Iris pigment epithelial cell (primary cell): ENCODE data around the gene OTOS.
A peak's percentile ranks its signal among the peaks of the same experiment; 100 is the strongest.

Source experiments
- DNase-seq: peaks from one replicate; pipeline ENCODE4 v3.0.0-alpha.2; 2011; ENCODE audit warnings: low read depth

OTOS gene

DNA sequence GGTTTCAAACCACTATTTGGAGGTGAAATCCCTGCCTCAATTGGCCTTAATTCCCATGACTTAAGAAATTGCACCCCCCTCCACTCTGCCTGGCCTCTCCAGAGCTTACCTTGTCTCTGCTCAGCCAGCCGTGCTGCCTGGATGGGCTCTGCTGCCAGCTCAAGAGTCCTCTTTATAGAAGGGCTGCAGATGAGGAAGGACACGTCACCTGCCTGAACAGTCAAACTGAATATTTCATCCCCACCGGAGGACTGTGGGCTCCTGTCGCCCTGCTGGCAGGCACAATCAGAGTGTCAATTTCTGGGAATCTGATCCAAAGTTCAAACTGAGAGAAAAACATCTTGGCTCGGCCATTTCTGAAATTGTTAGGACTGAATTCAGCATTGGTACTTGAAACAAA lies at the start of gene OTOS:
Gene OTOS, minus strand, starts transcription at position 148 of the 400 bp plus-strand sequence. CDS start 332 bp downstream, outside the sequence.
- no peak for DNase-seq

DNA sequence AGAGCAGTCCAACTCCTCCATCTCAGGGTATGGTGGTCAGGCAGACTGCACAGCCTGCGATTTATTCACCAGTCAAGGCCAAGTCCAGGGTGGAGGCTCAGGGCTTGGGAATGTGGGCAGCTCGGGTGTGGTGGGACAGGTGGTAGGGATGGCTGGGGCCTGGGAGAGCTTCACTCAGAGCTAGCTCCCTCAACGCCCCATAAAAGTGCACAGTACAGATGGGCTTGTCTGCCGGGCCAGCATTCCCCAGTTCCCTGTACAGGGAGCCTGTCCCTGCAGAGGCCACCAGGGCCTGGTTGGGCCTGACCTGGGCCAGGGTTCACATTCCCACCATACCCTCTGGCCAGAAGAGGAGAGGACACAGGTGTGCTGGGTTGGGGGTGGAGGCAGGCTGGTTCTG lies 49.2 kb upstream of the OTOS start:
- DNase-seq: no peak

DNA sequence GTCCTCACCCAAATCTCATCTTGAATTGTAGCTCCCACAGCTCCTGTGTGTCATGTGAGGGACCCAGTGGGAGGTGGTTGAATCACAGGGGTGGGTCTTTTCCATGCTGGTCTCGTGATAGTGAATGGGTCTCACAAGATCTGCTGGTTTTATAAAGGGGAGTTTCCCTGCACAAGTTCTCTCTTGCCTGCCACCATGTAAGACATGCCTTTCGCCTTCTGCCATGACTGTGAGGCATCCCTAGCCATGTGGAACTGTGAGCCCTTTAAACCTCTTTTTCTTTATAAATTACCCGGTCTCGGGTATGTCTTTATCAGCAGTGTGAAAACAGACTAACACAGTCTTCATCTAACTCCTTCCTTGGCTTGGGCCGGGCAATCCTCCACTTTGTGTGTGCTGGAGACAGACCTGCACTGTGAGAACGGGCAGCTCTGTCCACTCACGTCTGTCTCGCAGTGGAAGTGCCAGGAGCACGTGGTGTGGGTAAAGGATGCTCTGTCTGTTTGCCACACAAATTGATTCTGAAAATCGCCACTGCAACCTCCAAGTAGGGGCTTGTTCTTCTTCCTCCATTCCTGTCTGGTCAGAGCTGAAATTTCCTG lies 47.6 kb upstream of the OTOS start:
- no peak for DNase-seq

DNA sequence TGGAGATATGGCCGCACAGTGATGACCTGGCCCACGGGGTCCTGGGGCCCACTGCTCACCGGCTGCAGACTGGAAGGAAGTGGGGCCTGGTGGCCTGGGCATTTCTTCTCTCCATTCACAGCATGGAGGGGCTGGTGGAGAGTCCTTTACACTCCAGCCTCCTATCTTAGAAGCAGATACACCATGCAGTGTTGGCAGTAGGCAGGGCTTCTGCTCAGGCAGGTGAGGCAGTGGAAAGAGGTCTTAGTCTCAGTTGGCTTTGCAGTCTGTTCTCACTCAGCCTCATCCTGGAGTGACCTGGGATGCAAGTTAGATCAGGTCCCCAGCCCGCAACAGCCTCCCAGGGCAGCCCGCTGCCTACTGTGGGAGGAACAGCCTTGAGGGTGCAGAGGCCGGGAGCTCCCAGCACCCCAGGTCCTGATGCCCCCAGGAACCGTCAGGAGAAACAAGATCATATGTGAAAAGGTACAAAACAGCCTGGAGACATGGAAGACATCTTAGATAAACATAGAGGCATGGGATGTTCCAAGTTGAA lies 45.8 kb upstream of the OTOS start:
- no peak for DNase-seq

DNA sequence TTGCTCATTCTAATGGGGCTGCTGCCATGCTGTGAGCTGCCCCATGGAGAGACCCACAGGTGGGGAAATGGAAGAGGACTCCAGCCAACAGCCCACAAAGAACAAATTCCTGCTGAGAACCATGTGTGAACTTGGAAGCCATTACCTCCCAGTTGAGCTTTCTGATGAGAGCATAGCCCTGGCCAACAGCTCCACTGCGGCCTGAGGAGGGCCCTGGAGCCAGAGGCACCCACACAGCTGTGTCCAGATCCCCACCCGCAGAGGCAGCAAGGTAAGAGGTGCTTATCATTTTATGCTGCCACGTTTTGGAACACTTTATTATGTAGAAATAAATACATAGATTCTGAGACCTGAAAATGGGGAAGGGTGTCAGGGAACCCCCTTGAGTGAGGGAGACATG lies 44.2 kb upstream of the OTOS start:
- DNase-seq: no peak

DNA sequence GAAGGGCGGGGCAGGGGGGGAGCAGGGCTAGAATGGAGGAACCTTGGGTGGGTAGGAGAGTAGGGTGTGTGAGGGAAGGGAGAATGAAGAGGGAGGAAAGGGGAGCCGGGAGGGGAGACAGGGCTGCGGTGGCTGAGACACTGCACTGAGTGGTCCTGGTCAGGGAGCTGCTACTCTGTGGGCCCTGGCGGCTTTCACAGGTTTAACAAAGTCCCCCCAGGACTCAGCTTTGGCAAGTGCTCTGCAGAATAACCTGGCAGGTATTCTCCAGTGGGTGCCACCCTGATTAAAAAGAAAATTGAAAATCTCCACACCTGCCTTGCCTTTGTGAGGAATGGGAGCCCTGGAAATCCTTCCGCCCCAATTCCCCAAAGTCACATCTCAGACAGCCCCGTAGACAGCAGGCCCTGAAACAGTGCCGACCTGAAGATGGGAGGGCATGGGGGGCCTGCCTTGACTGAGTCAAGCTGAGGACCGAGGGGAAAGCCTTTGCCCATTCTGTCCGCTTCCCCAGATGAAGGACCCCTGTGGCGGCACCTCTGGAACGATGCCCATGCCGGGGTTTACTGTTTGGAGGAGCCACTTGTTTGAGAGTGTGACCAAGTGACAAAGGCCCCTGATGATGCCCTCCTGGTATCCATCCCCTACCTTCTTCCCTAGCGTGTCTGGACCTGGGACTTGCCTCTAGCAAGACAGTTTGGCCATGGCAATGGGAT lies 43.6 kb upstream of the OTOS start:
- no peak for DNase-seq

DNA sequence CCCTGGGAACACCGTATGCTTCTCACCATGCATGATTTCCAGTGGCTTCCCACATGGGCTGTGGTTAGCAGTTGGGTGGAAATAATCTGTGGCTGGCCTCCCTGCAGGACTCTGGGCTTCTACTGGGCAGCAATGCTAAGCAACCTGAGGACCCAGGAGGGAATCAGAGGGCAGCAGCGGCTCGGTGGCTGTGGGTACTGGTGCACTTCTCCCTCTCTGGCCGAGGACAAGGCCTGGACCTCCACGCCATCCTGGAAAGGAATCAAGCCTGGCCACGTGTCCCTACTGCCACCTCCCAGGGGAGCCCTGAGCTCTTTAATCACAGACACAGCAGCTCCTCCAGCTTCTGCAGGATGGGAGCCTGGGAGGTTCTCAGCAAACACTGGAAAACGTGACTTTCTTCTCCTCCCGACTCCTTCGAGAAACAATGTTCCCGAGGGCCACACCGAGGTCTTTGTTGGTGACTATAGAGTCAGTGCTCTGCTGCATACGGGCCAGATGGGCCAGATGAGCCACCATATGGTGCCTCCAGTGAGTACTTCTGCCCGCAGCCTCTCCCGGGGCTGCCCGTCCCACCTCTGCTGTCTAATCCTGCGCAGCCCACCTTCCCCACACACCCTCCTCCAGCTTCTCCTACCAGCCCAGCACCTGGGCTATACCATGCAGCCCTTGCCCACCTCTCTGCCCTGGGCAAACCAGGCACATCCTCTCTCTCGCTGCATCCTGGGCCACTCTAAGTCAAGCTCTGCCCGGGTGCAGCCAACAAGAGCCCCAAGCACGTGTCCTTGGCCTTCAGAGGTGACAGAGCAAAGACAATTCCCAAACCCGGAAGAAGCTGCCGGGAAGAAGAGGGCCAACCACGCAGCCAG lies 42.8 kb upstream of the OTOS start:
- DNase-seq: peak; percentile 9

DNA sequence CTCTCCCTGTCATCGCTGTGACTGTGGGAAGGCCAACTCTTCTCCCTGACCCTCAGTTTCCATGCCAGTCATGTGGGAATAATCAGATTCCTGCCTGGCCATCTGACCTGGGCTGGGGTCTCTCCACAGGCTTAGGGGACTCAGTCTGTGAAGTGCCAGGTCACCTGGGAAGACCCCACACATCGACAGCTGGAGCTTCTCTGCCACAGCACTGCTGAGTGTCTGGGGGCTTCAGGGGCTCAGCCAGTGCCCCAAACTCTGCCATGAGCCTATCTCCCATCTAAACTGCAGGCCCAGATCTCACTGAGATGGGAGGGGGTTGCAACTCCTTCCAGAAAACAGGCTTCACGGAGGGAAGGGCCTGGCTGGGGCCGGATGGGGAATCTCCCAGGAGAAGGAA lies 42.0 kb upstream of the OTOS start:
- no peak for DNase-seq

DNA sequence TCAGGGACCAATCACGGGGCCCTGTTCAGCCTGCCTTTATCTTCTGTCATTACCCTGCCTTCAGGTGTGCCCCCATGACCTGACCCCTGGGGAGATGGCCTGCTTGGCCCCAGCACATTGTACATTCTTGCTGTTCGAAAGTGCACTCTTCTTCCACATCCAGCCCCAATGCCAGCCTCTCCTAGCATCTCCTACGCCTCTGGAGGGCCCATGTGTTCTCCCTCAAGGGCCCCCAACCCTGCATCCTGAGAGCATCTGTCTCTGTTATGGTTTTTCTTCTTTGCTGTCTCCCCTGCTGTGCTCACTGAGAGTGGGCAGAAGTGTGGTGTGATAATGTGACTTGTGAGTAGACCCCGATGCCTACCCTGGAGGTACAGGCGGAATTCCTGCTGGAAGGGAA lies 41.5 kb upstream of the OTOS start:
- DNase-seq: no peak

DNA sequence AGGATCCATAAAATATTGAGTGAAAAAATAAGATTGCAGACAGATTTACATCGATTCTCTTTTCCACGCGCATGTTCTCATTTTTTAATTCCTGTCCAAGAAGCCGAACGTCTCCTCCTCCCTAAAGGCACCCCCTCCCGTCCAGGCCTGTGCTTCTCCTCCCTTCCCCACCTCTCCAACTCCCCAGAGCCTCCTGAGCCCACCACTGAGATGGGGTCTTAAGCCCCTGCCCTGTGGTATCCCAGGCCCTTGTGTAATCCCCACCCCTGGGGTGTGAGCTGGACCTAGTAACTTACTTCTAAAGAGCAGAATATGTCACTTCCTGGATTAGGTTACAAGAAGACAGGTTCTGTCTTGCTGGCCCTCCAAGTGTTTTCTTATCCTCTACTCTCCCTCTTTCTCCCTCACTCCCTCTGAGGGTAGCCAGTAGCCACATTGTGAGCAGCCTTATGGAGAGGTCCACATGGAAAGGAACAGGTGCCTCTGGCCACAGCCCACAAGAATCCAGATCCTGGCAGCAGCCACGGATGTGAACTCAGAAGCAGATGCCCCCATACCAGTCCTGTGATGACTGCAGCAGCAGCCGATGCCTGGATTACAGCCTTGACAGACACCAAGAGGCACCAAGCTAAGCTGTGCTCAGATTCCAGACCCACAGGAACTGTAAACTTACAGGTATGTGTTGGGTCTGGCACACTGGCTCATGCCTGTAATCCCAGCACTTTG lies 39.6 kb upstream of the OTOS start:
- DNase-seq: no peak

DNA sequence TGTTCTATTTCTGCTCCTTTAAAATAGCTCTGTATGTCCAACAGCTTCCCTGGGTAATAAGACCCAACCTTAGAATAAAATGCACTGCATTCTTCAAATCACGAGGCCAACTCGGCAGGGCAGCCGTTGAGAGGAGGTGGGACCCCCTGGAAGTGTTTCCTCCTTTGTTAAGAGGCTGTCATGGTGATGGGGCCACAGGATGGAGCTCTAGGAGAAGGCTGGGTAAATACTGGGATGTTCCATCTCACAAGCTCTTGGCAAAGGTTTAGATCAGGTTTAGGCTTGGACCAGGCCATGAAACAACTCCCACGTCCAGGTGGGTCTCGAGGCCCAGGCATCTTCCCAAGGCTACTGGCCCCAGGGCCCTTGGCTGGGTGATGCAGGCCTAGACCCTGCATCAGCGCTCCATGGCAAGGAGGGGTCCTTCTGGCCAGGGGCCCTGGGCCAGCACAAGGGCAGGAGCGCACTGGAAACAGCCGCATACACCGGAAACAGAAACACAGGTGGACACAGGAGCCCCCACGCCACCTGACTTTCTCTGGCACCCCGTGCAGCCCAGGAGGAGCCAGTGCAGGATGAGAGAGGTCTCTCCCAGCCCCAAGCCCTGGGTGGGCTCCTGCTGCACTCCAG lies 38.8 kb upstream of the OTOS start:
- DNase-seq: no peak

DNA sequence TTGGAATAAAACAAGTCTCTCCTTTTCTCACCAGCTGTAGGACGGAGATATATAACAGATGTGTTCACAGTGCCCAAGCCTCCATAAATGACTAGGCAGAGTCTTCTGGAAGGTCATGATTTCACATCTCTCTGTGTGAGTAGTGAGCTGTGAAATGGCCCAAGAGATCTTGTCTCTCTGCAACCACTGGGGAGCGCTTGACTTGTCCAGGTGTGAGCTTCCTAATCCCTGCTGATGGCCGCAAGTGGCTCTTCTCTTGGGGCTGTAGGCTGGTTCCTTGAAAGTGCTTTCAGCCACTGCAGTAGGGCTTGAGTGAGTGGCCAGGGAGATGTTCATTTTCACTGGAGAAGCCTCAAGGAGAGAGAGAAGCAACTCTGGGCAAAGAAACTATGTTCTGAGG lies 38.1 kb upstream of the OTOS start:
- no peak for DNase-seq

DNA sequence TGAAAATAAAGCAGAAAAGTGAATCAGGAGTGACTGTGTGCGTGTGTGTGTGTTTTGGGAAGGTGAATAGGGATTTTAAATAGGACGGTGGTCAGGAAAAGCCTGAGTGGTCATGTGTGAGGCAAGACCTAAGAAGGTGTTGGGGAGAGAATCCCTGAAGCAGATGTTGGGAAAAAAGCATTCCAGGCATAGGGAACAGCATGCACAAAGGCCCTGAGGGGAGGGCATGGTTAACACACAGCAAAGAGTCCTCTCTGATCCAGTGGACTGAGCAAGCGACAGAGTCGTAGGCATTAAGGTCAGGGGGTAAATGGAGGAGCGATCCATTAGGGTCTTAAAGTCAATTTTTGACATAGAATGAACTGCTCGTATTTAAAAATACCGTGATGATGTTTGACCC lies 34.0 kb upstream of the OTOS start:
- no peak for DNase-seq

DNA sequence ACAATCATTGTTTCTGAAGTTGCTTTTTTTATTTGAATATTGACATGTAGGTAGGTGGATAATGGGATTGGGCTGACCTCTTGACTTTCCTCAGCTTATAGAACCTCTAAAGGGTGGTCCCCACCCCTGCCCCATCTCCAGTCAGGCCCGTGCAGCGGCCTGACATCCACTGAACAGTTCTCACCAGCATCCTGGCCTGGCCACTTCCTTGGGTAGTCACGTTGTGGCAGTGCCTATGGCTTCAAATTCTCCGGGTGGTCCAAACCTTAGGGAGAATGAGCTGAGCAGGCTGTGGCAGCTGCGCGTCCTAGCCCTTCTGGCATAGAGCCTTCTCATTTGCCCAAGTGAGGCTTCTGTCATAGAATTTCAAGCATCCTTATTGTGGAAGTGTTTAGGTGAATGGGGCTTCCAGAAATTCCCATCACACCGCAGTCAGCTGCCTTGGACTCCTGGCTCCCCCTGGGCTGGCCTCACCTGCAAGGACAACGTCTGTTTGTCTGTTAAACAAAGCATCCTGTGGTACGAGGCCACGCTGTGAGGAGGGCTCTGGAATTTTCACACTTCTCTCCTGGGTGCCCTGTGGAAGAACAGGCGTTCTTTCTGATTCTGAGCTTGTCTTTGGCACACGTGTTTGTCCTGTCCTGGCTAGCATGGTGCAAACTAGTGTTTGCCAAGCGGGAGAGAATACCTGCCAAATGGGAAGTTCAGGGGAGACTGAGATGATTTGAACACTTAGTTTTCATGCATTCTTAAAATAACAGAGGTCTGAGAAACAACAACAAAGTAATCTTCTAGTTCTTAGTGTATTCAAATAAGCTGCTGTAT lies 31.8 kb upstream of the OTOS start:
- no peak for DNase-seq

DNA sequence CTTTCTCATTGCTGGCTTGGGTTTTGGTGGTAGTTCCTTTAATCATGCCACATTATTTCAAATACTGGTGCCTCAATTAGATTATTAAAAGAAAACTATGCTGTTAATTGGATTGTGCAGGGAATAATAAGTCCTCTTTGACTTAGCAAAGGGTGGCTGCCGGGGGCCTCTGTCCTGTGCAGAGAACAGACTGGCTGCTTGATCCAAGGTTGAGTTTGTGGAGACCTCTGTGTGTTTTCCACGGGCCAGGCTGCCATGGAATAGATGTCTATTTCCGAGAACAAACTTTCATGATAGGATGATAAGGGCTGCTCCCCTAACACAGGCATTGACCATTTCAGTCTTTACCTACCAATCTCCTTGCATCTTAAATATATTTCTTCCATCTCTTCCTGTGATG lies 30.4 kb upstream of the OTOS start:
- DNase-seq: no peak

DNA sequence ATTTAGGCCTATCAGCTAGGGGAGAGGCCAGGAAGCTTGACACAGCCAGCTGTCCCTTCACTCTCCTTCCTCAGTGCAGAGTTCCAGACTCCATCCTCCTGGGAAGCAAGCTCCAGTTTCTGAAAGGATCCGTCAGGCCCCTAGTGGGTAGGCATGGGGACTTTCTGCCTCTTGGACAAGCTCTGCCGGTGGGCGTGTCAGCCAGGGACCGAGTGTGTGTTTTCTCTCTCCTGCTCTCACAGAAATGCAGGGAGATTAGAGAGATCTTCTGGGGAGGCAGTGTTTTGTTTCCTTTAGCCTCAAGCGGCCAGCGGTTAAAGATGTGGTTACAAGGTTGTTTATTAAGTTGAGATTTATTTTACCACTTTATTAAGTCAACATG lies 29.9 kb upstream of the OTOS start:
- peak; percentile 49 for DNase-seq

DNA sequence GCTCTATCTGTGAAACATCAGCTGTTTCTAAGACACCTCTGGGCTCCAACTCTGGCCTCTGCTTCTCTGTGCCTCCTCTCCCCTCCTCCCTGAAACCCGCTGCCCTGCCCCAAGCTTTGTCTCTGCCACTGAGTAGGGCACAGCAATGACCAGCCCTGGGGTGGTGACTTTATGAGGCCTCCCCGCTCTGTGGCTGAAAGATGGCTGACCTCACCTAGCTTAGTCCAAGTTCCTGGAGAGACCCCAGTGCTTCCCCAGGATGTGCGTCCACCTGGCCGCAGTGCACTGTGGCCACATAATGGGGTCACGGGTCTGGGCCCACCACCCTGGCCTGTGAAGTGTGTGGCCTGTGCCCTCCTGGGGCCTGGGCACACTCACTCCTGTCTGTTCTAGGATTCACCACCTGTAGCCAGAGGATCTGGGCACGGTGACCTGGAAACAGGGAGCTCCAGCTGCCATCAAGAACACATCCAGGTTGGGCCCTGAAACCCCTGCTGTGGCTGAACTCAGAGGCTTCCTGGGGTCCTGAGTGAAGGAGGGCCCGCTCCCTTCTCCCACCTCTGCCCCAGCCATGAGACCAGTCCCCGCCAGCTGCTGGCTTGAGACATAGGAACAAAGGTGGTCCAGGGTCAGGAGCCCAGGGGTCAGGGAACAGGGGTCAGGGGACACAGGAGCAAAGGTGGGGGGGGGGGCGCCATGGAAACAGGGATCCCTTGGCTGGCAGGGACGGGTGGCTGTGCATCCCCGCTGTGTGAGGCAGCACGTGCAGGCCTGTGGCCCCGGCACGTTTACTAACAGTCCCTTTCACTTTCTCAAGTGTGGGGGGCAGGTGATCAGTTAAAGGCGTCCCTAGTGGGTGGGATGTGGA lies 29.3 kb upstream of the OTOS start:
- no peak for DNase-seq

DNA sequence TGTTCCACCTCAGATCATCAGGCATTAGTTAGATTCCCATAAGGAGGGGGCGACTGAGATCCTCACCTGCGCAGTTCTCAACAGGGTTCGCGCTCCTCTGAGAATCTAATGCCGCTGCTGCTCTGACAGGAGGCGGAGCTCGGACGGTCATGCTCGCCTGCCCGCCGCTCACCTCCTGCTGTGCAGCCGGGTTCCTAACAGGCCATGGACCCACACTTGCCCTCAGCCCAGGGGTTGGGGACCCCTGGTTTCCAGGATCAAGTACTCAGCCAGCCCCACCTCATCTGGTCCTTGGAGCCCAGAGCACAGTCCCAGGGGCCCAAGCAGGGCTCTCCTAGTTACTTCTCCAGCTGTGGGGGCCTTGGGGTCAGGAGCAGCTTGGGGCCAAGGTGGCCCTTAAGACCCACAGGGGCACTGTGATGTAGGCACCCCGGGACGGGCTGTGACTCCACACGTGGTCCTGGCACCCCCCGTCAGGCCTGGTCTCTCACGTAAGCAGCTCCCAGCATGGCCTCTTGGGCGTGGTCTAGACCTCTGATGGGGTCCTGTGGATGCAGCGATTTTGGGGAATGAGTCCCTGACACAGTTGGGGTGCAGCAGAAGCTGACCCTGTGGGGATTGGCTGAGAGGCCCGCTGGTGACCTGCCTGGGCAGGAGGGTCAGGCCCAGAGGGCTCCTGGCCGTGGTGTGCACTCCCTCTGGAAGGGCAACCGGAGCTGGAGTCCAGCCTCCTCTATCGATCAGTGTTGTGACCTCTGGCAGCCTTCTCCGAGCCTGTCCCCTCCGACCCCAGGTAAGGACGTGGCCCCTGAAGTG lies 28.3 kb upstream of the OTOS start:
- DNase-seq: no peak

DNA sequence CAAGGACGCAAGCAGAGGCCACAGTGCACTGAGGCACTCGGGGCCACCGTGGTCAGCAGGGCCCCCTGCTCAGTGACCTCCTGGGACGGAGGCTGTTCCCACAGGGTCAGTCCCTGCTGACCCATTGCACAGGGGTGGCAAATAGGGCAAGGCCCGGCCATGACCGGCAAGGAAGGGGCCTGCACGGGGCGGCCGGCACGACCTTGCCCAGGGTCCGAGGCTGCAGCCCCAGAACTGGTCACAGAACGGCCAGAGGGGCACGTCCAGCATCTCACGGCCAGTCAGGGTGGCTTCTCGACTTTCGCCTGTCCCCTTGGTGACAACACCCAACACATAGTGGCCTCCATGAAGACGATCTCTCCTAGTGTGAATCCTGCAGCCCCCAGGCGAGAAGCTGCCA lies 27.6 kb upstream of the OTOS start:
- no peak for DNase-seq
